Germinal center (tissue), 1 donor: ENCODE results near the gene LBH.

Source experiments
- DNase-seq: peaks from one replicate; pipeline ENCODE4 v3.0.0; 2012; ENCODE audit warnings: mixed read lengths, low spot score

The LBH gene

GRCh38 chr2:30235008-30235655 lies 3.8 kb downstream of the LBH start:
- no peak for DNase-seq

- DNase-seq = no peak
Measured at GRCh38 chr2:30235859-30236535, 4.7 kb downstream of the LBH start.

- DNase-seq = no peak
Measured at GRCh38 chr2:30236591-30237238, 5.4 kb downstream of the LBH start.

GRCh38 chr2:30237239-30237965 lies 6.1 kb downstream of the LBH start:
- no peak for DNase-seq

- no peak for DNase-seq
Measured at GRCh38 chr2:30237966-30238800, 6.8 kb downstream of the LBH start.

- DNase-seq = peak; percentile 77
Measured at GRCh38 chr2:30239308-30239985, 8.1 kb downstream of the LBH start.

GRCh38 chr2:30239986-30240752 lies 8.8 kb downstream of the LBH start:
- DNase-seq = no peak

GRCh38 chr2:30243231-30243630 lies 11.9 kb downstream of the LBH start:
- DNase-seq = no peak

GRCh38 chr2:30245364-30245763 lies 14.0 kb downstream of the LBH start:
- no peak for DNase-seq

GRCh38 chr2:30248791-30249190 lies 17.5 kb downstream of the LBH start:
- no peak for DNase-seq

GRCh38 chr2:30249354-30249753 lies 18.0 kb downstream of the LBH start:
- no peak for DNase-seq

GRCh38 chr2:30250421-30250820 lies 19.1 kb downstream of the LBH start:
- no peak for DNase-seq

- DNase-seq = no peak
Measured at GRCh38 chr2:30252723-30253701, 21.7 kb downstream of the LBH start.

- DNase-seq = no peak
Measured at GRCh38 chr2:30253873-30254684, 22.7 kb downstream of the LBH start.

GRCh38 chr2:30254685-30255001 lies 23.3 kb downstream of the LBH start:
- no peak for DNase-seq

GRCh38 chr2:30255026-30255425 lies 23.7 kb downstream of the LBH start:
- no peak for DNase-seq

- DNase-seq = no peak
Measured at GRCh38 chr2:30255466-30256408, 24.4 kb downstream of the LBH start.
